CD8-positive, alpha-beta memory T cell (primary cell): ENCODE measurements around the gene SLC6A6. TPM values are rescaled to one million over a fixed set of nuclear protein-coding genes. Genes with fewer than 3 reads are reported as not detected.
A peak's percentile ranks its signal among the peaks of the same experiment; 100 is the strongest.

Source experiments
- CTCF ChIA-PET: fragments of 350-600 bp; sonication (Branson Sonifier 250); formaldehyde crosslinking; loops from one replicate; lab custom pipeline; 2021; ENCODE audit warnings: antibody characterized with exemption; lab: Charles Lee
- POLR2A ChIA-PET: fragments of 350-600 bp; sonication (Branson Sonifier 250); formaldehyde crosslinking; loops from one replicate; lab custom pipeline; 2021; ENCODE audit warnings: antibody characterized with exemption; lab: Charles Lee
- DNase-seq, 5 donors: peaks; one replicate each; pipeline versions ENCODE4 v3.0.0 to v3.0.0-alpha.2; 2020 to 2022; ENCODE audit warnings: mixed read lengths in 1 of 5
- H3K27ac ChIP-seq: one replicate; pipeline ENCODE4 v1.7.0; 2013; ENCODE audit warnings: low read depth, mild to moderate bottlenecking, low read length, moderate library complexity
- H3K27me3 ChIP-seq: 2 replicates; pipeline ENCODE4 v1.7.0; 2013; ENCODE audit warnings: low read length, mild to moderate bottlenecking; ENCODE audit not compliant: insufficient read depth, poor library complexity, severe bottlenecking
- H3K36me3 ChIP-seq: 2 replicates; pipeline ENCODE4 v1.7.0; 2013; ENCODE audit warnings: mild to moderate bottlenecking, low read length, moderate library complexity; ENCODE audit not compliant: insufficient read depth
- H3K4me1 ChIP-seq: 2 replicates; pipeline ENCODE4 v1.7.0; 2013; ENCODE audit warnings: mild to moderate bottlenecking, low read length, moderate library complexity; ENCODE audit not compliant: insufficient read depth
- H3K4me3 ChIP-seq: 2 replicates; pipeline ENCODE4 v1.7.0; 2013; ENCODE audit warnings: mild to moderate bottlenecking, low read length
- H3K9me3 ChIP-seq: 2 replicates; pipeline ENCODE4 v1.7.0; 2013; ENCODE audit warnings: mild to moderate bottlenecking, low read length
- H3K27ac Mint-ChIP-seq, 8 donors: one replicate each; pipeline ENCODE4 v1.8.0; 2020 to 2021; ENCODE audit warnings: mixed read lengths in 8 of 8, mild to moderate bottlenecking in 6 of 8, inconsistent platforms in 3 of 8, moderate library complexity in 3 of 8
- H3K27me3 Mint-ChIP-seq, 2 donors: one replicate each; pipeline ENCODE4 v1.8.0; 2020 to 2021; ENCODE audit warnings: mixed read lengths in 2 of 2, mild to moderate bottlenecking in 1 of 2, moderate library complexity in 1 of 2
- H3K36me3 Mint-ChIP-seq, 3 donors: one replicate each; pipeline ENCODE4 v1.8.0; 2020 to 2021; ENCODE audit warnings: mixed read lengths in 3 of 3, inconsistent platforms in 1 of 3, mild to moderate bottlenecking in 1 of 3
- H3K4me1 Mint-ChIP-seq, 3 donors: one replicate each; pipeline ENCODE4 v1.8.0; 2020 to 2021; ENCODE audit warnings: mixed read lengths in 3 of 3, inconsistent platforms in 1 of 3, mild to moderate bottlenecking in 1 of 3
- H3K4me3 Mint-ChIP-seq, 7 donors: one replicate each; pipeline ENCODE4 v1.8.0; 2020 to 2021; ENCODE audit warnings: mixed read lengths in 7 of 7, mild to moderate bottlenecking in 6 of 7, moderate library complexity in 4 of 7, inconsistent platforms in 2 of 7
- H3K9me3 Mint-ChIP-seq, 5 donors: one replicate each; pipeline ENCODE4 v1.8.0; 2020 to 2022; ENCODE audit warnings: mixed read lengths in 5 of 5, mild to moderate bottlenecking in 3 of 5, moderate library complexity in 2 of 5, inconsistent platforms in 1 of 5
- polyA plus RNA-seq: library from polyadenylated mRNA; unstranded; fragments of 300-500 nt; fragmentation: Illumina TruSeq; gene quantifications from one replicate; pipeline ENCODE4 v1.2.3, GENCODE V29; 2021
- total RNA-seq, 2 experiments: library from RNA; stranded (reverse); gene quantifications; one replicate each; pipeline ENCODE4 v1.2.3, GENCODE V29; 2021

Gene SLC6A6
- total and polyA plus RNA-seq, 3 experiments from 2014 or later: 6.6 to 44.6 (median 44.5) TPM

GRCh38 chr3:14431452-14431916 lies 29.1 kb downstream of the SLC6A6 start:
- ChIA-PET CTCF (interaction anchor here (0.8 to 8.5 kb wide), 9 partner anchors 20 to 535 kb away, joined by 3 to 73 read pairs (median 4); partner anchors contain the start of genes LSM3, SLC6A6 and XPC), POLR2A (interaction anchor here (1.0 to 6.2 kb wide), 6 partner anchors 9 to 1590 kb away, joined by 3 to 66 read pairs (median 4); partner anchors contain the start of genes LSM3, SLC6A6 and XPC)
- no peaks in the 10 kb centered on the region for H3K9me3 ChIP-seq
- no peaks in the 10 kb centered on the region for H3K27me3 ChIP-seq
- peak in 3 of 5 donors; percentile 14 to 46 (median 15) for DNase-seq
- H3K27me3 Mint-ChIP-seq: peaks cover 0 to 3% of the 10 kb centered on the region in 2 donors
- peak overlapping the region; percentile 53 for H3K4me3 ChIP-seq
- H3K4me1 Mint-ChIP-seq: peaks cover 89 to 98% (median 93%) of the 10 kb centered on the region in 3 donors
- H3K4me1 ChIP-seq: peaks cover 92% of the 10 kb centered on the region
- H3K36me3 Mint-ChIP-seq: peaks cover 0 to 2% (median 0%) of the 10 kb centered on the region in 3 donors
- H3K4me3 Mint-ChIP-seq: peak overlapping the region; percentile 68 to 91 (median 83)
- H3K36me3 ChIP-seq: no peaks in the 10 kb centered on the region
- H3K9me3 Mint-ChIP-seq: no peaks in the 10 kb centered on the region
- peak overlapping the region; percentile 93 for H3K27ac ChIP-seq
- peak overlapping the region; percentile 97 to 100 (median 100) for H3K27ac Mint-ChIP-seq

DNA sequence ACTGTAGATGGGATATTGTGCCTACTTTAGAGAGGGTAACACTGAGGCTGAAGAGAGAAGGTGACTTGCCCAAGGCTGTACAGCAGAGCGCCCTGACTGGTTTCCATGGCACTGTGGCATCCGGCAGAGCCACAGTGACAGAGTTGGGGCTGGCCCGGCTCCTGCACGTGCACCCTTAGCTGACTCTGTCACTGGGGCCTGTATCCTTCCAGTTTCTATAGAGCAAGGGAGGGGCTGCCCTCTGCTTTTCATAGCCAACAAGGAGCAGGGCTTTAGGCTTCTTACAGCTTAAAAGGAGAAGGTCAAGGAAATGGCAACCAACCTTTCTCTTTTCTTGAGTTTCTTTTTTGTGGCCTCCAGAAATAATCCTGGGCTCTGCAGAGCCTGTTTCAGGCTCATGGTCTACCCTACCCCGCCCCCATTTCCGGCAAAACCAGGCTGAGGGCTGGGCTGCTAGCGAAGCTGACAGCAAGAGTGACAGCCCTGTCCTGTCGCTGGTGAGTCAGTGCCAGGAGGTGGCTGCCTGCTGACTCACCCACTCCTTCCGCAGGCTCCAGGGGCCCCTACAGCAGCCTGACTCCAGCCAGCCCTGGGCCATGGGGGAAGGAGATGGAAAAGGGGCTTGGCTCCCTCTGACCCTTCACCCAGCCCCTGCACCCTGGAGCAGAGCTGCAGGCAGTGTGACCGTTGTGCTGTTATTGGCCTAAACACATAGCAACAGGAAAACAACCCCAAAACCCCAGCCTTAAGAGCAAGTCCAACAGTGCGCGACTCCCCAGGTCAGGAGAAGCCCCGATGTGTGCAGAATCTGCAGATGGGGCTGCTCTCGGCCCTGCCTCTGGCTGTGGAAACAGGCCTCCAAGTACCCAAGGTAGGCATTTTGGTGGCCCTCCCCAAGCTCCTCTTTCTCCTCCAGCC lies 29.8 kb downstream of the SLC6A6 start:
- Mint-ChIP-seq H3K27me3 (peaks cover 0 to 3% of the 10 kb centered on the region in 2 donors), H3K4me1 (peaks cover 86 to 98% (median 91%) of the 10 kb centered on the region in 3 donors), H3K9me3 (no peaks in the 10 kb centered on the region), H3K4me3 (peak overlapping the region; percentile 68 to 91 (median 83)), H3K27ac (peak overlapping the region; percentile 97 to 100 (median 100)), H3K36me3 (peaks cover 0 to 4% (median 0%) of the 10 kb centered on the region in 3 donors)
- Histone ChIP-seq H3K4me3 (peak overlapping the region; percentile 57), H3K27me3 (no peaks in the 10 kb centered on the region), H3K36me3 (no peaks in the 10 kb centered on the region), H3K9me3 (no peaks in the 10 kb centered on the region), H3K27ac (peak overlapping the region; percentile 93), H3K4me1 (peaks cover 92% of the 10 kb centered on the region)
- peak; percentile 91 to 98 (median 92) for DNase-seq
- POLR2A ChIA-PET: interaction anchor here (0.9 to 6.2 kb wide), 7 partner anchors 10 to 1590 kb away, joined by 3 to 66 read pairs (median 4); partner anchors contain the start of genes LSM3, SLC6A6 and XPC
- CTCF ChIA-PET: interaction anchor here (0.8 to 8.5 kb wide), 10 partner anchors 20 to 535 kb away, joined by 3 to 73 read pairs (median 4); partner anchors contain the start of genes LSM3, SLC6A6 and XPC

DNA sequence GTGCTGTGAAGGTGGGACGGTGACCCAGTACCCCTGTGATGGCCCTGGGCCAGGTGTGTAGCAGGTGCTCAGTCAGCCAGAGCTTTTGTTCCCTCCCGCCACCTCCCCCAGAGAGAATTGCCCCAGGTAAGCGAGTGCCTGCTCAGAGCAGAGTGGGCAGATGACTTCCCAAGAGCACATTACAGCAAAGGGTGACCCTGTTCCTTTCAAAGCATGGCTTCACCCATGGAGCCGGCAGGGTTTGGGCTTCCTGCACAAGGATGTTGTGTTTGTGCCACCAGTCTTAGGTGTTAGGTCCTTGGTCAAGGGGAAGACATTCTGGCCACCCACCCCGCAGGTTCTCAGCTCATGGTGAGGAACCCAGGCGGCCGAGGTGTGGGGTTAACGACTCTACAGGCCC lies 30.7 kb downstream of the SLC6A6 start:
- Mint-ChIP-seq H3K9me3 (no peaks in the 10 kb centered on the region), H3K4me1 (peaks cover 78 to 94% (median 82%) of the 10 kb centered on the region in 3 donors), H3K27ac (peak overlapping the region; percentile 97 to 100 (median 100)), H3K27me3 (peaks cover 0 to 3% of the 10 kb centered on the region in 2 donors), H3K36me3 (peaks cover 0 to 4% (median 0%) of the 10 kb centered on the region in 3 donors), H3K4me3 (peak overlapping the region; percentile 68 to 91 (median 83))
- no peaks in the 10 kb centered on the region for H3K9me3 ChIP-seq
- no peak for DNase-seq
- ChIA-PET POLR2A (interaction anchor here (0.6 to 6.2 kb wide), 3 partner anchors 30 to 271 kb away, joined by 3 to 66 read pairs (median 12); partner anchors contain the start of genes LSM3, SLC6A6 and XPC), CTCF (interaction anchor here (0.9 to 8.5 kb wide), 9 partner anchors 9 to 536 kb away, joined by 3 to 73 read pairs (median 4); partner anchors contain the start of genes LSM3, SLC6A6 and XPC)
- H3K27ac ChIP-seq: peak overlapping the region; percentile 93
- H3K27me3 ChIP-seq: no peaks in the 10 kb centered on the region
- H3K36me3 ChIP-seq: no peaks in the 10 kb centered on the region
- peaks cover 82% of the 10 kb centered on the region for H3K4me1 ChIP-seq
- H3K4me3 ChIP-seq: peak overlapping the region; percentile 57

- DNase-seq: peak in 1 of 5 donors; percentile 20
- Histone ChIP-seq H3K9me3 (no peaks in the 10 kb centered on the region), H3K4me1 (peaks cover 72% of the 10 kb centered on the region), H3K27ac (peak overlapping the region; percentile 93), H3K4me3 (no peak overlapping the region), H3K27me3 (no peaks in the 10 kb centered on the region), H3K36me3 (no peaks in the 10 kb centered on the region)
- ChIA-PET POLR2A (interaction anchor here (6.2 kb wide), 1 partner anchor 31 kb away, joined by 66 read pairs; the partner anchor contains the start of gene SLC6A6), CTCF (interaction anchor here (0.9 to 8.5 kb wide), 5 partner anchors 27 to 537 kb away, joined by 3 to 73 read pairs (median 4); partner anchors contain the start of gene SLC6A6)
- Mint-ChIP-seq H3K4me1 (peaks cover 72 to 90% (median 74%) of the 10 kb centered on the region in 3 donors), H3K4me3 (peak overlapping the region; percentile 37 to 76 (median 67)), H3K36me3 (peaks cover 0 to 4% (median 0%) of the 10 kb centered on the region in 3 donors), H3K27ac (peak overlapping the region; percentile 97 to 100 (median 100)), H3K9me3 (no peaks in the 10 kb centered on the region), H3K27me3 (peaks cover 0 to 3% of the 10 kb centered on the region in 2 donors)
These were observed 31.7 kb downstream of the SLC6A6 start for GRCh38 chr3:14434126-14434497.

DNA sequence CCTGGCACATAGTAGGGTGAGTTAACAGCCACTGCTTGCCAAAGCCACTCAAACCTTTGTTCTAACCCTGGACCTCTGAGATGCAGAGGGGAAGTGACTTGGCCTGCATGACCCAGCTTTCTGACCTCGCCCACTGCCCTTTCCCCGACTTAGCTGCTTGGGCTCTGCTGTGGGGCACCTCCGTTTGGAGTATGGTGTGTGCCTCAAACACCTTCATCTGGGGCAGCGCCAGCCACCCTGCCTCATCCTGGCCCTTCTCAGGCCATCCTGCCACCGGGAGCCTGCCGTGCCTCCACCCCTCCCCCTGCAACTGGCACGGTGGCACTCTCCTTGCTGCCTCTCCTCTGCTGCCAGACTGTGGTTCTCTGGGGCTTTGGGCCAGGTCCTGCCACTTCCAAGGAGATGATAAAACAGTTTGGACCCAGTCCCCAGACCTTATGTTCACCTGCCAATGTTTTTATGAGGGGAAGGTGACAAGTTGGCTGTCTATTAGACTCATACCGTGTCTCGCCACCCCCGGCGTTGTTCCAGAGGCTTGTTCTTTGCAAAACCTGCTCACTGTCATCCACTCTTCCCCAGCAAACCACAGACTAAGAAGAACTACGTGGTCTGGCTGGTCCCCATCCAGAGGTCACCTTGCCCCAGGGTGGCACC lies 32.2 kb downstream of the SLC6A6 start:
- DNase-seq: no peak
- Mint-ChIP-seq H3K27ac (peak overlapping the region; percentile 97 to 100 (median 100)), H3K36me3 (peaks cover 0 to 5% (median 0%) of the 10 kb centered on the region in 3 donors), H3K4me3 (peak overlapping the region; percentile 37 to 76 (median 67)), H3K27me3 (peaks cover 0 to 3% of the 10 kb centered on the region in 2 donors), H3K4me1 (peaks cover 70 to 90% (median 71%) of the 10 kb centered on the region in 3 donors), H3K9me3 (no peaks in the 10 kb centered on the region)
- Histone ChIP-seq H3K4me3 (no peak overlapping the region), H3K27ac (peak overlapping the region; percentile 93), H3K4me1 (peaks cover 67% of the 10 kb centered on the region), H3K36me3 (no peaks in the 10 kb centered on the region), H3K27me3 (no peaks in the 10 kb centered on the region), H3K9me3 (no peaks in the 10 kb centered on the region)
- POLR2A ChIA-PET: interaction anchor here (6.2 kb wide), 1 partner anchor 31 kb away, joined by 66 read pairs; the partner anchor contains the start of gene SLC6A6
- CTCF ChIA-PET: interaction anchor here (2.8 to 8.5 kb wide), 2 partner anchors 32 to 33 kb away, joined by 13 to 73 read pairs; partner anchors contain the start of gene SLC6A6

- no peak for DNase-seq
- CTCF ChIA-PET: interaction anchor here (1.2 to 8.5 kb wide), 2 partner anchors 17 to 33 kb away, joined by 3 to 73 read pairs; partner anchors contain the start of gene SLC6A6
- Mint-ChIP-seq H3K27ac (peak overlapping the region; percentile 97 to 100 (median 100)), H3K36me3 (peaks cover 0 to 5% (median 0%) of the 10 kb centered on the region in 3 donors), H3K9me3 (no peaks in the 10 kb centered on the region), H3K4me3 (peak overlapping the region in 3 of 7 donors; percentile 47 to 76 (median 63)), H3K27me3 (peaks cover 0 to 3% of the 10 kb centered on the region in 2 donors), H3K4me1 (peaks cover 70 to 90% (median 72%) of the 10 kb centered on the region in 3 donors)
- Histone ChIP-seq H3K4me1 (peaks cover 60% of the 10 kb centered on the region), H3K36me3 (no peaks in the 10 kb centered on the region), H3K27me3 (no peaks in the 10 kb centered on the region), H3K4me3 (no peak overlapping the region), H3K9me3 (no peaks in the 10 kb centered on the region), H3K27ac (peak overlapping the region; percentile 27)
- POLR2A ChIA-PET: interaction anchor here (6.2 kb wide), 1 partner anchor 32 kb away, joined by 66 read pairs; the partner anchor contains the start of gene SLC6A6
These were observed 33.0 kb downstream of the SLC6A6 start for GRCh38 chr3:14435175-14436014.
